RCC 7860 (cell line): ENCODE data around the gene PTPRK.

Source experiments
- DNase-seq: peaks from one replicate; pipeline ENCODE4 v3.0.0-alpha.2; 2015; ENCODE audit warnings: low spot score
- FAIRE-seq: peaks from 2 replicates; lab custom pipeline; 2012; peaks lifted over from hg19 to GRCh38; lab: Jason Lieb, UNC

The PTPRK gene

GRCh38 chr6:128252341-128253176 lies 267.8 kb downstream of the PTPRK start:
- DNase-seq = no peak
- no peak for FAIRE-seq

GRCh38 chr6:128251445-128252340 lies 268.7 kb downstream of the PTPRK start:
- DNase-seq (no peak), FAIRE-seq (no peak)

- no peak for FAIRE-seq
- no peak for DNase-seq
Observed at GRCh38 chr6:128250370-128251070, 269.9 kb downstream of the PTPRK start.

- DNase-seq (no peak), FAIRE-seq (no peak)
Observed at GRCh38 chr6:128249429-128249828, 271.0 kb downstream of the PTPRK start.

- DNase-seq (no peak), FAIRE-seq (no peak)
Observed at GRCh38 chr6:128246472-128247260, 273.7 kb downstream of the PTPRK start.

GRCh38 chr6:128244751-128245405 lies 275.5 kb downstream of the PTPRK start:
- DNase-seq (no peak), FAIRE-seq (no peak)

- DNase-seq (no peak), FAIRE-seq (no peak)
Observed at GRCh38 chr6:128242765-128243403, 277.5 kb downstream of the PTPRK start.

GRCh38 chr6:128241216-128241615 lies 279.2 kb downstream of the PTPRK start:
- no peak for FAIRE-seq
- DNase-seq = no peak

GRCh38 chr6:128240024-128240428 lies 280.4 kb downstream of the PTPRK start:
- FAIRE-seq (no peak), DNase-seq (no peak)

- DNase-seq = no peak
- no peak for FAIRE-seq
Observed at GRCh38 chr6:128239146-128239545, 281.3 kb downstream of the PTPRK start.

- DNase-seq (no peak), FAIRE-seq (no peak)
Observed at GRCh38 chr6:128238225-128238624, 282.2 kb downstream of the PTPRK start.

GRCh38 chr6:128235556-128235955 lies 284.8 kb downstream of the PTPRK start:
- no peak for FAIRE-seq

GRCh38 chr6:128233531-128233930 lies 286.9 kb downstream of the PTPRK start:
- DNase-seq (no peak), FAIRE-seq (no peak)

More at GRCh38 chr6:128235556-128235955, 284.8 kb downstream of the PTPRK start:
- peak; percentile 67 for DNase-seq

- FAIRE-seq (no peak), DNase-seq (no peak)
Observed at GRCh38 chr6:128230267-128230989, 290.0 kb downstream of the PTPRK start.

GRCh38 chr6:128225612-128226011 lies 294.8 kb downstream of the PTPRK start:
- DNase-seq (no peak), FAIRE-seq (no peak)

- FAIRE-seq = no peak
- DNase-seq = no peak
Observed at GRCh38 chr6:128216917-128217316, 303.5 kb downstream of the PTPRK start.

- FAIRE-seq (no peak), DNase-seq (peak; percentile 33)
Observed at GRCh38 chr6:128209771-128210170, 310.6 kb downstream of the PTPRK start.

GRCh38 chr6:128208851-128209580 lies 311.4 kb downstream of the PTPRK start:
- DNase-seq (peak; percentile 39), FAIRE-seq (no peak)
